Renal cortex interstitium (tissue), 11 donors: Measurements from ENCODE around the gene TMBIM4. TPM values are rescaled to one million over a fixed set of nuclear protein-coding genes. Genes with fewer than 3 reads are reported as not detected.
"Not testable (repeated sequence)": the region's sequence is repeated elsewhere in the genome, so short reads cannot be mapped to it uniquely, and the experiment has no call there.

Experiments used
- DNase-seq, 11 donors: peaks; one replicate each; pipeline ENCODE4 v3.0.0-alpha.2; 2013; ENCODE audit warnings: low read depth in 9 of 11, low spot score in 4 of 11; ENCODE audit errors: extremely low read depth in 1 of 11
- polyA plus RNA-seq, 3 donors: library from polyadenylated mRNA; unstranded; fragments of 120-200 nt; gene quantifications; one replicate each; pipeline ENCODE4 v1.2.1, GENCODE V29; 2013; ENCODE audit not compliant: insufficient read length in 3 of 3

The TMBIM4 gene
- polyA plus RNA-seq, 3 donors, result 112 to 165 (median 149) TPM

DNA sequence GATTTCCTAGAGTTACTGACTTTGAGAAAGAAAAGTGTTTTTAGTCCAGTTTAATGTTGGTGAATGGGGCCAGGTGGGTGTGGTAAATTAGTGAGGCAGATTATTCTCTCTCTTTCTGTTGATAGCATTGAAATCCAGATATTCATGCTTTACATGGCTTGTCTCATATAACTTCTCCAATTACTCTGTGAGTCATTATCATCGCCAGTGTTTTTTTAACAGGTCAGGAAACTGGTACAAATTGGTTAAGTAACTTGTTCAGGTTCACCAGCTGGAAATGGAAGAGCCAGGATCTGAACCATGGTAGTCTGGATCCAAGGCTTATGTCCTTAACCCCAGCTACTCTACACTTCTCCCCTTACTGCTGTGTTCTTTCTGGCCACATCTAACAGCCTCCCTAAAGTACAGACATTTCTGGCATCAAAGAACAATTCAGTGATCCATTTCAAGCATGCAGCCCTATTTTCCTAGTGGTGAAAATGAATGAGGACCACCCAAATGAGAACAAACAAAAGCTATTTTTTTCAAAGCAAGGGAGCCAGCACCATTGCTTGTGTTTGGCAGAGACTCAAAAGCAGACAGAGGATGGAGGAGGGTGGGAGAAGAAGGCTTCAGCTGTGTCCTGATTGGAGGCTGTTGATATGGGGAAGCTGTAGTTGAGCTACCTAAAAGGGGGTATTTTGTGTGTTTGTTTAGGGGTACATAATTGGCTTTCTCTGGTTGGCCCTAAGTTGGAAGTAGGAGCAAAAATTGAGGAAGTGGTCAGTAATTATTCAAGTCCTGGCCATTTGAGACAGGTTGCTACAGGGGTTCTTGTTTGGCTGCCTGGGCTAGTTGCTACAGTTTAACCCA is 20.9 kb upstream of the TMBIM4 start:
- no peak for DNase-seq

- no peak for DNase-seq
Observed at GRCh38 chr12:66189889-66190288, 20.1 kb upstream of the TMBIM4 start.

- DNase-seq, result no peak
Observed at GRCh38 chr12:66189486-66189843, 19.7 kb upstream of the TMBIM4 start.

DNA sequence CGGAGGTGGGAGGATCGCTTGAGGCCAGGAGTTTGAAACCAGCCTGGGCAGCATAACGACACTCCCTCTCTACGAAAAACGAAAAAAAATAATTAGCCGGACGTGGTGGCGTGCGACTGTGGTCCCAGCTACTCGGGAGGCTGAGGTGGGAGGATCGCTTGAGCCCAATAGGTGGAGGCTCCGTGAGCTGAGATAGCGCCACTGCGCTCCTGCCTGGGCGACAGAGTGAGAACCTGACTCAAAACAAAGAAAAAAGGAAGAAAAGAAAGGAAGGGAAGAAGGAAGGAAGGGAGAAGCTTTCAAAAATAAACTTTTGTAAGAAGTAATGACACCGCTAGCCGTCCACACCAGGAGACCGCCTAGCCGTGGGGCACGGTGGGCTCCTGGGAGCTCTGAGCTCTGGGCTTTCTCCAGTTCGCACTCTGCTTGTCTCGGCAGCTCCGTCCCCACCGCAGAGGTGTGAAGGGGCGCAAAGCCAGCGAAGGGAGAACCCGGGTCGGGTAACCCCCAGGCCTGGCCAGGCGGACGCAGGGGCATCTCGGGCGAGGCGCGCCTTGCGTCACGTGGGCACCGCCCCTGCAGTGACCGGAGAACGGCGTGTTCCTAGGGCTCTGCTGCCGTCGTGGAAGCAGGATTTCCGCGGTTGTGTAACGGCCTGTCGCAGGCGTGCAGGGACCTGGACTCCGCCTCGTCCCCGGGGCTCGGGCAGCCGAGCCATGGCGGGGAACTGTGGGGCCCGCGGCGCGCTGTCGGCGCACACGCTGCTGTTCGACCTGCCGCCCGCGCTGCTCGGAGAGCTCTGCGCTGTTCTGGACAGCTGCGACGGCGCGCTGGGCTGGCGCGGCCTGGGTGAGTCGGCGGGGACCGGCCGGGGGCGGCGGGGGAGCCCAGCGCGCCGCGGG is 19.0 kb upstream of the TMBIM4 start, which contains the start of gene IRAK3:
IRAK3 (plus strand) TSS at position 631 of the 902 bp plus-strand sequence; CDS start at position 717, 86 bp downstream.
- peak in 9 of 11 donors; percentile 20 to 42 (median 31) for DNase-seq

- no peak for DNase-seq
Observed at GRCh38 chr12:66187821-66188220, 18.0 kb upstream of the TMBIM4 start.

DNA sequence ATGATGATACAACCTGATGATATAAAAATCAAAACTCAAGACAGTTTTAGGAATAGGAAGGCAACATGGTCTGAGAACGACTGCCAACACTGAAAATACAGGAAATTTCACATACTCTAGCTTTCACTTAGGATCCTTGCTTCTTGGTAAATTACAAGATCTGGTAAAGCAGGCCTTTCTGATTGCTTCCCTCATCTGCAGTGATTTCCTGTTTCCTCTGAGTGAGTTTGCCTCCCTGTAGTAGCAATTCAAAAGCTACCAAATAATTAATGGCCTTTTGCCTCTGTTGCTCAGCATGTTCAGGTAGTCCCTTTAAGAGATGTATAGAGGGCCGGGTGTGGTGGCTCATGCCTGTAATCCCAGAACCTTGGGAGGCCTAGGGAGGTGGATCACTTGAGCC is 17.2 kb upstream of the TMBIM4 start:
- no peak for DNase-seq

DNA sequence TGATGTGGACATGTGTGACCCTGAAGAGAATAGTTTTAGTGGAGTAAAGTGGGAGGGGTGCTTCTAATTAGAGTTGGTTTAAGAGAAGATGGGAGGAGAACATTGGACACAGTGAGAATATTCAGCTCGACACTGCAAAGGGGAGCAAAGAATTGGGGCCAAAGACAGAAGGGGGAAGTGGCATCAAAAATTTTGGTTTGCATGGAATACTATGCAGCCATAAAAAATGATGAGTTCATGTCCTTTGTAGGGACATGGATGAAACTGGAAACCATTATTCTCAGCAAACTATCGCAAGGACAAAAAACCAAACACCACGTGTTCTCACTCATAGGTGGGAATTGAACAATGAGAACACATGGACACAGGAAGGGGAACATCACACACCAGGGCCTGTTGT is 15.0 kb upstream of the TMBIM4 start:
- not testable (repeated sequence) for DNase-seq

DNA sequence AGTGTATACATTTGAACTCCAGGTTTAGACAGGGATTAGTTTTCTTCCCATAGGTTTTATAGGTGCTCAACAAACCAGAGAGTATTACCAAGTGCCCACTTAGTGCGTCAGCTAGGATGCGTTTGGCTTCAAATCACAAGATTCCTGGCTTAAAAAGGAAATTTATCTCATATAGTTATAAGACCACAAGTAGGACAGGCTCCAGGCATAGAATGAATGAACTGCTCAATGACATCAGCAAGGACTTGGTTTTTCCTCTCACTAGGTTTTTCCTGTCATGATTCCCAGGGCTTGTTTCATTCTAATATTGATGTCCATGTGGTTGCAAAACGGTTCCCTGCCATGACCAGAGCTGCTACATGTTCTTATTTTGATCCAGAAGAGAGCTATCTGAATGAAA is 13.2 kb upstream of the TMBIM4 start:
- no peak for DNase-seq

DNA sequence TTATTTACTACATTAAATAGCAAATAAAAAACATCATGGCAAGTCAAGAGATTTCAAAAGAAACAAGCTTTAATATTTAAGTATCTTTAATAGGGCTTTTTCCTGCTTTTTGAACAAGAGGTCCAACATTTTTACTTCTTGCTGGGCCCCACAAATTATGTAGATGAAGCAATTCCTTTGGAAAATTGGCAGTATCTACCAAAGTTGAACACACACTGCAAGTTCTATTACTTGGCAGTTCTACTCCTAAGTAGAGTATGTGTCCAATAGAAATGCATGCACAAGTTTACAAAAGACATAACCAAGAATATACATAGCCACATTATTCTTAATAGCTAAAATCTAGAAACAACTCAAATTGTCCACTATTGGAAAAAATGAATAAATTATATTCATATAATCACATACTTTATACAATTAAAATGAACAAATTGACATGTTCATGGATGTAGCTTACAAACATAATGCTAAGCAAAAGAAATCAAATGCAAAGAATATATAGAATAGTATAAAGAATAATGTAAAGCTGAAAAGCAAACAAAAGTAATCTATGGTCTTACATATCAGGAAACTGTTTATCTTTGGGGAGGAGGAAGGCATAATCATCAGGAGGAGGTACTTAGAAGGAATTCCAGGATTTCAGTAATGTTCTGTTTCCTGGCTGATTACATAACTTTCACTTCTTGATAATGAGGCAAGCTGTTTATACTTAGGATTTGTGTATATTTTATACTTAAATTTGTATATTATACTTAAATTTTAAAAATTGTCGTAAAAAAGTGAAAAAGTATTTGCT is 6.5 kb upstream of the TMBIM4 start:
- DNase-seq, result no peak

DNA sequence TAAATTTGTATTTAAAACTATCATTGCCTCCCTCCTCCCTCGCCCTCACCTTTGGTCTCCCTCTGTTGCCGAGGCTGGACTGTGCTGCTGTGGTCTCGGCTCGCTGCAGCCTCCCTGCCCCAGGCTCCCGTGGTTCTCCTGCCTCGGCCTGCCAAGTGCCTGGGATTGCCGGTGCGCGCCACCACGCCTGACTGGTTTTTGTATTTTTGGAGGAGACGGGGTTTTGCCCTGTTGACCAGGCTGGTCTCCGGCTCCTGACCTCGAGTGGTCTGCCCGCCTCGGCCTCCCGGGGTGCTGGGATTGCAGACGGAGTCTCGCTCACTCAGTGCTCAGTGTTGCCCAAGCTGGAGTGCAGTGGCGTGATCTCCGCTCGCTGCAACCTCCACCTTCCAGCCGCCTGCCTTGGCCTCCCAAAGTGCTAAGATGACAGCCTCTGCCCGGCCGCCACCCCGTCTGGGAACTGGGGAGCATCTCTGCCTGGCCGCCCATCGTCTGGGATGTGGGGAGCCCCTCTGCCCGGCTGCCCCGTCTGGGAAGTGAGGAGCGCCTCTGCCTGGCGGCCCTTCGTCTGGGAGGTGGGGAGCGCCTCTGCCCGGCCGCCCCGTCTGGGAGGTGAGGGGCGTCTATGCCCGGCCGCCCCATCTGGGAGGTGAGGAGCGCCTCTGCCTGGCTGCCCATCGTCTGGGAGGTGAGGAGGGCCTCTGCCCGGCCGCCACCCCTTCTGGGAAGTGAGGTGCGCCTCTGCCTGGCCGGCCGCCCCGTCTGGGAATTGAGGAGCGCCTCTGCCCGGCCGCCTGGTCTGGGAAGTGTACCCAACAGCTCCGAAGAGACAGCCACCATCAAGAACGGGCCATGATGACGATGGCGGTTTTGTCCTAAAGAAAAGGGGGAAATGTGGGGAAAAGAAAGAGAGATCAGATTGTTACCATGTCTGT is 4.9 kb upstream of the TMBIM4 start:
- not testable (repeated sequence) for DNase-seq

DNA sequence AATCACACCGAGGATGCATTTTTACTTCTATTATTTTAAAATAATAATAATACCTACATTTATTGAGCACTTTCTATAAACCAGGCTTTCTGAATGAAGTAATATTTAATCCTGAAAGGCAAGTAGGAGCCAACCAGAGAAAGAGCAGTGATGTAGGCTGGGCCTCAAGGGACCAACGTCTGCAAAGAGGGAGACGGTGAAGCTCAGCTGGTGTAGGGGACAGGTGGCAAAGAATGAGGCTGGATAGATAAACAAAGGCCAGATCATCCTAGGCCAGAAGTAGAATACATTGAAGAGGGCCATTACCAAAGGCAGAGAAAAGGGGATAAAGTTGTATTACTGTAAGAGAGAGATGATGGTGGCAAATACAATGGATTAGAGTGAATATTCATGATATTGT is 810 bp upstream of the TMBIM4 start:
- no peak for DNase-seq

- DNase-seq, result no peak
Observed at GRCh38 chr12:66168410-66168809, 1.4 kb downstream of the TMBIM4 start.

GRCh38 chr12:66166561-66166960 is 3.2 kb downstream of the TMBIM4 start:
- DNase-seq, result no peak

DNA sequence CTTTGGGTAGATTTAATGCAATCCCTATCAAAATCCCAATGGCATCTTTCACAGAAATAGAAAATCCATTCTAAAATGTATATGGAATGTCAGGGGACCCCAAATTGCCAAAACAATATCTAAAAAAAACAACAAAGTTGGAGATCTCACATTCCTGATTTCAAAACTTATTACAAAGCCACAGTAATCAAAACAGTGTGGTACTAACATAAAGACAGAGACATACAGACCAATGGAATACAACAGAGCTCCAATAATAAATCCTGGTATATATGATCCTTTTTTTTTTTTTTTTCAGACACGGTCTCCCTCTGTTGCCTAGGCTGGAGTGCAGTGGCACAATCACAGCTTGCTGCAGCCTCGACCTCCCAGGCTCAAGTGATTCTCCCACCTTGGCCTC is 4.7 kb downstream of the TMBIM4 start:
- no peak for DNase-seq

DNA sequence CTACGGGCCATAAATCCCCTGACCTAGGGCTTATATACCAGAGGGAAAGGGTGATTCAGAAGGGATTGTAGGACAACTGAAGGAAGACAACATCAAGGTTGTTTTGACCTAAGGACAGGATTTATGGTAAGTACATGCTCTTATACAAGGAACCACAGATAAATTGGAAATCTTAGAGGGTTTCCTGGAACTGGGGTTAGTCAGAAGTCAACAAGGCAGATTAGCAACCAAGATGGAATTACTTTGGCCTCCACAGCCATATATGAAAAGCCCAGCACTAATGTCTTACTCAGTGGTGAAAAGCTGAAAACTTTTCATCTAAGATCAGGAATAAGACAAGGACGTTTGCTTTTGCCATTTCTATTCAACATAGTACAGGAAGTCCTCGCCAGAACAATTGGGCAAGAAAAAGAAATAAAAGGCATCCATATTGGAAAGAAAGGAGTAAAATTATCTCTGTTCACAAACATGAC is 5.4 kb downstream of the TMBIM4 start:
- no peak for DNase-seq

DNA sequence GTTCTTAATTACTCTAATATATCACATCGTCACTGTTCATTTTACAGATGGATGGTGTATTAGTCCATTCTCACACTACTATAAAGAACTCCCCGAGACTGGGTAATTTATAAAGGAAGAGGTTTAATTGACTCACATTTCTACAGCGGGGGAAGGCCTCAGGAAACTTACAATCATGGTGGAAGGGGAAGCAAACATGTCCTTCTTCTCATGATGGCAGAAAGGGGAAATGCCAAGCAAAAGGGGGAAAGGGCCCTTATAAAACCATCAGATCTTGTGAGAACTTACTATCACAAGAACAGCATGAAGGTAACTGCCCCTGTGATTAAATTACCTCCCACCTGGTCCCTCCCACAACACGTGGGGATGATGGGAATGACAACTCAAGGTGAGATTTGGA is 6.5 kb downstream of the TMBIM4 start:
- no peak for DNase-seq

DNA sequence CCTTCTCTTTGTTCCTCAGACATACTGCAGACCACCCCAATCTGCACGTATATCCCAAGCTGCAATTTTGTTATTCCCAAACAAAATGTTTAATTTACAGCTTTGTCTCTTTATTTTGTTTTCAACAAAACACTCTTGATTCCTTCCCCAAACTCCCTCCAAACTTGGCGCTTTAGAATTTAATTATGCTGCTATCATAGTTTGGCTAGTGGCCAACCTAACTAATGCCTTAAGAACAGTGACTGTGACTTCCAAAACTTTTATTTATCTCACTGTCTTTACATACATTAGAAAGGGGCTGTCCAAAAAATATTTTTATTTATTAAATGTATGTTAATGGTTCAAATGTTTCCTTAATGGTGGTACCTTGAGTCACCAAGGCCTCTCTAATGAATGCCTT is 7.1 kb downstream of the TMBIM4 start:
- DNase-seq, result no peak

- DNase-seq, result no peak
Observed at GRCh38 chr12:66160704-66161103, 9.1 kb downstream of the TMBIM4 start.
